ENCODE data around the gene SSR1. TPM values are rescaled to one million over a fixed set of nuclear protein-coding genes. Genes with fewer than 3 reads are reported as not detected.
"Not testable (repeated sequence)": the region's sequence is repeated elsewhere in the genome, so short reads cannot be mapped to it uniquely, and the experiment has no call there.

The SSR1 gene
- total and polyA plus RNA-seq, 9 of the 15 experiments (the other 6 are each of a cell fraction or from before 2014, with no cell fraction given): 87.7 to 220 (median 144) TPM

- H3K9me1 ChIP-seq (ENCODE audit: control insufficient read depth, insufficient read depth, low read length); H4K20me1 ChIP-seq (replicated peaks; ENCODE audit: control insufficient read depth, insufficient read depth, low read length); H3K4me3 ChIP-seq; in situ Hi-C loops (cut with MboI); H3K79me2 ChIP-seq (ENCODE audit: control insufficient read depth, insufficient read depth, low read length); H3K9me3 ChIP-seq (replicated peaks; ENCODE audit: control insufficient read depth, insufficient read depth, low read depth, low read length); BruUV-seq (replicated peaks); H3K27ac ChIP-seq (ENCODE audit: extremely low read depth, low read depth, low read length); H3K36me3 ChIP-seq (ENCODE audit: control insufficient read depth, insufficient read depth, low read length); H3K9ac ChIP-seq (ENCODE audit: insufficient read depth in 1 of 2, low read depth in 2 of 2, low read length in 2 of 2); H3K27me3 ChIP-seq (ENCODE audit: control insufficient read depth in 2 of 2, insufficient read depth in 2 of 2, low read length in 2 of 2); H3K4me1 ChIP-seq (replicated peaks in 1 of 2; ENCODE audit: control insufficient read depth in 2 of 2, insufficient read depth in 2 of 2, low read length in 2 of 2): not testable (repeated sequence)
- ChIA-PET CTCF (ENCODE audit: low intra/inter-chr PET ratio) (interaction anchor here (0.5 kb wide), 1 partner anchor 275 kb away, joined by 5 read pairs; no protein-coding TSS in a partner anchor), POLR2A (interaction anchor here (0.8 to 1.0 kb wide), 2 partner anchors 14 to 30 kb away, joined by 3 to 5 read pairs; no protein-coding TSS in a partner anchor)
- 32% methylated on average over 14 of the region's 14 CpGs for WGBS (ENCODE audit: insufficient coverage, low coverage, missing lambda C conversion rate)
- DNase-seq (ENCODE audit: extremely low read depth in 1 of 4, low spot score in 3 of 4) (peak; percentile 43 to 76 (median 55)), ATAC-seq (peak; percentile 98), FAIRE-seq (peak; percentile 88)
- Histone ChIP-seq H2AFZ (ENCODE audit: low read depth, low read length) (peak overlapping the region; percentile 77), H3K4me2 (ENCODE audit: insufficient read depth, low read length) (peak overlapping the region; percentile 44)
- intact Hi-C loops (cut with micrococcal nuclease): loop anchor here (1.0 to 2.0 kb wide), 2 partner anchors 26 to 63 kb away; partner anchors contain the start of gene SSR1
- TF ChIP-seq XRCC5 (IDR thresholded peaks at IDR 0.05; ENCODE audit: low read depth, low read length) (0 out of 2 replicates have a peak, but pooled peaks have one; percentile 60), ZNF12 (CRISPR knock-in tag; IDR thresholded peaks at IDR 0.05) (peak; percentile 98), ATF7 (IDR thresholded peaks at IDR 0.05) (0 out of 2 replicates have a peak, but pooled peaks have one; percentile 16), PREB (CRISPR knock-in tag; IDR thresholded peaks at IDR 0.05) (0 out of 2 replicates have a peak, but pooled peaks have one; percentile 57), KLF1 (tag; IDR thresholded peaks at IDR 0.05) (peak; percentile 53; the same call in 1 of the 2 replicates)
- TF ChIP-seq, protein P1, sequence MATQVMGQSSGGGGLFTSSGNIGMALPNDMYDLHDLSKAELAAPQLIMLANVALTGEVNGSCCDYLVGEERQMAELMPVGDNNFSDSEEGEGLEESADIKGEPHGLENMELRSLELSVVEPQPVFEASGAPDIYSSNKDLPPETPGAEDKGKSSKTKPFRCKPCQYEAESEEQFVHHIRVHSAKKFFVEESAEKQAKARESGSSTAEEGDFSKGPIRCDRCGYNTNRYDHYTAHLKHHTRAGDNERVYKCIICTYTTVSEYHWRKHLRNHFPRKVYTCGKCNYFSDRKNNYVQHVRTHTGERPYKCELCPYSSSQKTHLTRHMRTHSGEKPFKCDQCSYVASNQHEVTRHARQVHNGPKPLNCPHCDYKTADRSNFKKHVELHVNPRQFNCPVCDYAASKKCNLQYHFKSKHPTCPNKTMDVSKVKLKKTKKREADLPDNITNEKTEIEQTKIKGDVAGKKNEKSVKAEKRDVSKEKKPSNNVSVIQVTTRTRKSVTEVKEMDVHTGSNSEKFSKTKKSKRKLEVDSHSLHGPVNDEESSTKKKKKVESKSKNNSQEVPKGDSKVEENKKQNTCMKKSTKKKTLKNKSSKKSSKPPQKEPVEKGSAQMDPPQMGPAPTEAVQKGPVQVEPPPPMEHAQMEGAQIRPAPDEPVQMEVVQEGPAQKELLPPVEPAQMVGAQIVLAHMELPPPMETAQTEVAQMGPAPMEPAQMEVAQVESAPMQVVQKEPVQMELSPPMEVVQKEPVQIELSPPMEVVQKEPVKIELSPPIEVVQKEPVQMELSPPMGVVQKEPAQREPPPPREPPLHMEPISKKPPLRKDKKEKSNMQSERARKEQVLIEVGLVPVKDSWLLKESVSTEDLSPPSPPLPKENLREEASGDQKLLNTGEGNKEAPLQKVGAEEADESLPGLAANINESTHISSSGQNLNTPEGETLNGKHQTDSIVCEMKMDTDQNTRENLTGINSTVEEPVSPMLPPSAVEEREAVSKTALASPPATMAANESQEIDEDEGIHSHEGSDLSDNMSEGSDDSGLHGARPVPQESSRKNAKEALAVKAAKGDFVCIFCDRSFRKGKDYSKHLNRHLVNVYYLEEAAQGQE (IDR thresholded peaks at IDR 0.05; ENCODE audit: borderline replicate concordance): peak; percentile 47
- TF ChIP-seq, protein P1 (CRISPR knock-in tag; IDR thresholded peaks at IDR 0.05; ENCODE audit: low read depth): not testable (repeated sequence)
- TF ChIP-seq, protein P2, sequence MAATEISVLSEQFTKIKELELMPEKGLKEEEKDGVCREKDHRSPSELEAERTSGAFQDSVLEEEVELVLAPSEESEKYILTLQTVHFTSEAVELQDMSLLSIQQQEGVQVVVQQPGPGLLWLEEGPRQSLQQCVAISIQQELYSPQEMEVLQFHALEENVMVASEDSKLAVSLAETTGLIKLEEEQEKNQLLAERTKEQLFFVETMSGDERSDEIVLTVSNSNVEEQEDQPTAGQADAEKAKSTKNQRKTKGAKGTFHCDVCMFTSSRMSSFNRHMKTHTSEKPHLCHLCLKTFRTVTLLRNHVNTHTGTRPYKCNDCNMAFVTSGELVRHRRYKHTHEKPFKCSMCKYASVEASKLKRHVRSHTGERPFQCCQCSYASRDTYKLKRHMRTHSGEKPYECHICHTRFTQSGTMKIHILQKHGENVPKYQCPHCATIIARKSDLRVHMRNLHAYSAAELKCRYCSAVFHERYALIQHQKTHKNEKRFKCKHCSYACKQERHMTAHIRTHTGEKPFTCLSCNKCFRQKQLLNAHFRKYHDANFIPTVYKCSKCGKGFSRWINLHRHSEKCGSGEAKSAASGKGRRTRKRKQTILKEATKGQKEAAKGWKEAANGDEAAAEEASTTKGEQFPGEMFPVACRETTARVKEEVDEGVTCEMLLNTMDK (IDR thresholded peaks at IDR 0.05; ENCODE audit: borderline replicate concordance, insufficient read depth, low read depth, low read length, poor library complexity, severe bottlenecking): peak; percentile 42
Observed at GRCh38 chr6:7339007-7339732, 26.2 kb upstream of the SSR1 start.
